22Rv1 (cell line): ENCODE results near the gene RBKS.

Experiments
- ZFX ChIP-seq: fragments of 450-650 bp; IDR thresholded peaks from 2 replicates; pipeline ENCODE4 v1.6.1; 2017; ENCODE audit warnings: antibody characterized with exemption, borderline replicate concordance
- TF ChIP-seq, protein P1 (sequence below): fragments of 450-650 bp; IDR thresholded peaks from 2 replicates; pipeline ENCODE4 v1.5.1; 2017; ENCODE audit warnings: mild to moderate bottlenecking

DNA sequence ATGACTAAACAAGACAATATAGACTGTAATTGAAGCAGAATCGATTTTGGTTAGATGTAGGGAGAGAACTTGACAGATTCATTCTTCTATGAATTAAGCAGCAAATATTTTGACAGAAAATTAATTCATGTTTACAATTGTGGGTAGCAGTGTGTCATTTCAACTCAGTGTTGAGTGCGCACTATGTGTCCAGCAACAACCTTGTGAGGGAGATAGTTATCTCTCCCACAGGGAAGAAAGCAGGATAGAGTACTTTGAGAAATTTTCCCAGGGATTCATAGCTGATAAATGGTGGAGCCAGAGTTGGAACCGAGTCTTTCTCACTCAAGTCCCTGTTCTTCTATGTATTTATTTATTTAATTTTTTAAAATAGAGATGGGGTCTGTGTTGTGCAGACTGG lies 113.5 kb downstream of the RBKS start:
- TF ChIP-seq, protein P1, sequence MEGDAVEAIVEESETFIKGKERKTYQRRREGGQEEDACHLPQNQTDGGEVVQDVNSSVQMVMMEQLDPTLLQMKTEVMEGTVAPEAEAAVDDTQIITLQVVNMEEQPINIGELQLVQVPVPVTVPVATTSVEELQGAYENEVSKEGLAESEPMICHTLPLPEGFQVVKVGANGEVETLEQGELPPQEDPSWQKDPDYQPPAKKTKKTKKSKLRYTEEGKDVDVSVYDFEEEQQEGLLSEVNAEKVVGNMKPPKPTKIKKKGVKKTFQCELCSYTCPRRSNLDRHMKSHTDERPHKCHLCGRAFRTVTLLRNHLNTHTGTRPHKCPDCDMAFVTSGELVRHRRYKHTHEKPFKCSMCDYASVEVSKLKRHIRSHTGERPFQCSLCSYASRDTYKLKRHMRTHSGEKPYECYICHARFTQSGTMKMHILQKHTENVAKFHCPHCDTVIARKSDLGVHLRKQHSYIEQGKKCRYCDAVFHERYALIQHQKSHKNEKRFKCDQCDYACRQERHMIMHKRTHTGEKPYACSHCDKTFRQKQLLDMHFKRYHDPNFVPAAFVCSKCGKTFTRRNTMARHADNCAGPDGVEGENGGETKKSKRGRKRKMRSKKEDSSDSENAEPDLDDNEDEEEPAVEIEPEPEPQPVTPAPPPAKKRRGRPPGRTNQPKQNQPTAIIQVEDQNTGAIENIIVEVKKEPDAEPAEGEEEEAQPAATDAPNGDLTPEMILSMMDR, result no peak
- TF ChIP-seq ZFX, result no peak
